Upper lobe of right lung (tissue), 1 donor: ENCODE data around the gene SLC37A4. TPM values are rescaled to one million over a fixed set of nuclear protein-coding genes. Genes with fewer than 3 reads are reported as not detected.
A peak's percentile ranks its signal among the peaks of the same experiment; 100 is the strongest.
"Not testable (repeated sequence)": the region's sequence is repeated elsewhere in the genome, so short reads cannot be mapped to it uniquely, and the experiment has no call there.

Source experiments
- ATAC-seq: fragments of 200-7000 bp; cut with Tn5 transposase; one replicate; pipeline ENCODE4 v1.9.1; 2020; ENCODE audit warnings: mild to moderate bottlenecking, moderate library complexity
- DNase-seq: peaks from one replicate; pipeline ENCODE4 v3.0.0-alpha.2; 2020
- H3K27ac ChIP-seq: fragments of 200-600 bp; one replicate; pipeline ENCODE4 v1.8.0; 2022
- H3K27me3 ChIP-seq: fragments of 200-600 bp; one replicate; pipeline ENCODE4 v1.8.0; 2022; ENCODE audit warnings: mild to moderate bottlenecking
- H3K36me3 ChIP-seq: fragments of 200-600 bp; one replicate; pipeline ENCODE4 v1.8.0; 2022
- H3K4me1 ChIP-seq: fragments of 200-600 bp; one replicate; pipeline ENCODE4 v1.8.0; 2022
- H3K4me3 ChIP-seq: fragments of 200-600 bp; one replicate; pipeline ENCODE4 v1.8.0; 2022; ENCODE audit warnings: mild to moderate bottlenecking
- H3K9me3 ChIP-seq: fragments of 200-600 bp; one replicate; pipeline ENCODE4 v1.8.0; 2022
- intact Hi-C: fragments of 100-400 bp; cut with DNase I; formaldehyde crosslinking; loops from one replicate; pipeline ENCODE4 v1.11.0; 2022
- total RNA-seq: library from RNA; stranded (reverse); fragmentation: NEBNext Ultra II Directional; extraction: Animal tissue kit (Norgen Biotek cat#: 25700); gene quantifications from one replicate; pipeline ENCODE4 v1.2.1, GENCODE V29; 2021
- TF ChIP-seq, protein P1 (sequence below): fragments of 200-600 bp; IDR thresholded peaks from one replicate; pipeline ENCODE4 v1.8.0; 2022; ENCODE audit warnings: antibody characterized with exemption
- donor health status: DM: no; HTN: yes; CAD: no; lungs with severe emphysema.

The SLC37A4 gene
- total RNA-seq, 1 donor from 2014 or later, result 19.3 TPM

DNA sequence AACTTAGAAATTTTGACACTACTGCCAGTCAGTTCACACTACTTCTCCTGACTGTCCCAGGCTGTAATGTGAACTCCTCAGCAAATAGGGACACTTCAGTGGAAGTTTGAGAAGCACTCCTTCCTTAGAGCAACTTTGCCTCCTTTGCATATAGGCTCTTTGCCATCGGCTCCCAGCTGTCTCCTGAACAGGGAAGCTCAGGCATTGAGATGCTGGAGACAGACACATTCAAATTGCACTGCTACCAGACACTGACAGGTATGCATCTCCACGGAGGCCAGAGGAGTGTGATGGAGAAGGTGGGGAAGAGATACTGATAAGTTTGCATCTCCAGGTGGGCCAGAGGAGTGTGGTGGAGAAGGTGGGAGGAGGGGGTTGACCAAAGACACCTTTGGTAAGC, 10.7 kb downstream of the SLC37A4 start:
- intact Hi-C loops, result no loop called here
- Histone ChIP-seq H3K27me3 (no peaks in the 10 kb centered on the region), H3K9me3 (no peaks in the 10 kb centered on the region), H3K27ac (no peak overlapping the region), H3K36me3 (peaks cover 64% of the 10 kb centered on the region), H3K4me3 (peak overlapping the region; percentile 91), H3K4me1 (peaks cover 51% of the 10 kb centered on the region)
- ATAC-seq (no peak), DNase-seq (no peak)
- TF ChIP-seq, protein P1, sequence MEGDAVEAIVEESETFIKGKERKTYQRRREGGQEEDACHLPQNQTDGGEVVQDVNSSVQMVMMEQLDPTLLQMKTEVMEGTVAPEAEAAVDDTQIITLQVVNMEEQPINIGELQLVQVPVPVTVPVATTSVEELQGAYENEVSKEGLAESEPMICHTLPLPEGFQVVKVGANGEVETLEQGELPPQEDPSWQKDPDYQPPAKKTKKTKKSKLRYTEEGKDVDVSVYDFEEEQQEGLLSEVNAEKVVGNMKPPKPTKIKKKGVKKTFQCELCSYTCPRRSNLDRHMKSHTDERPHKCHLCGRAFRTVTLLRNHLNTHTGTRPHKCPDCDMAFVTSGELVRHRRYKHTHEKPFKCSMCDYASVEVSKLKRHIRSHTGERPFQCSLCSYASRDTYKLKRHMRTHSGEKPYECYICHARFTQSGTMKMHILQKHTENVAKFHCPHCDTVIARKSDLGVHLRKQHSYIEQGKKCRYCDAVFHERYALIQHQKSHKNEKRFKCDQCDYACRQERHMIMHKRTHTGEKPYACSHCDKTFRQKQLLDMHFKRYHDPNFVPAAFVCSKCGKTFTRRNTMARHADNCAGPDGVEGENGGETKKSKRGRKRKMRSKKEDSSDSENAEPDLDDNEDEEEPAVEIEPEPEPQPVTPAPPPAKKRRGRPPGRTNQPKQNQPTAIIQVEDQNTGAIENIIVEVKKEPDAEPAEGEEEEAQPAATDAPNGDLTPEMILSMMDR, result no peak

- peak within 1 kb of the TSS; percentile 91 for H3K4me3 ChIP-seq
These were observed 12.4 kb downstream of the SLC37A4 start, which contains the start of the genes RPS25 and TRAPPC4 for GRCh38 chr11:119018074-119018938. RPS25 (minus strand) TSS chr11:119018343; CDS start chr11:119018284, 59 bp downstream. TRAPPC4 (plus strand) TSS chr11:119018766; CDS start chr11:119018796, 30 bp downstream.

DNA sequence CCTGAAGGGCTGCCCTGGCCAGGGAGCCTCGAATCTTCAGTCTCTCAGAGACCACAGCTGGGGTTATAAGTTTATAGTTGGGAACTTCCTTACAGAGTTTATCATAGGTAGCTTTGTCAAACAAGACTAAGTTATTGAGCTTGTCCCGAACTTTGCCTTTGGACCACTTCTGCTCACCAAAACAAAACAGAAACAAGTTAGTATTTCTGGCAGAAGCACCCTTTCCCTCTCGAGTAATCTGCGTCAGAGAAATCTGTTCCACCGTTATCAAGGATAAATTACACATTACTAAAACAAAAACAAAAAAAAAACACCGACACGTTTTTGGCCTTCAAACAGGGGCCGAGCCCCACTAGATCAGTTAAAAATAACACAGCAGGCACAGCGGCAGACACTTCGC, 13.3 kb downstream of the SLC37A4 start:
- DNase-seq, intact Hi-C loops, H3K9me3 ChIP-seq, H3K27me3 ChIP-seq, ATAC-seq: not testable (repeated sequence)
- peak overlapping the region; percentile 96 for H3K27ac ChIP-seq
- H3K4me3 ChIP-seq, result peak overlapping the region; percentile 91
- H3K36me3 ChIP-seq, result peaks cover 62% of the 10 kb centered on the region
- peaks cover 34% of the 10 kb centered on the region for H3K4me1 ChIP-seq

More at GRCh38 chr11:119018074-119018938, 12.4 kb downstream of the SLC37A4 start, which contains the start of the genes RPS25 and TRAPPC4:
- Histone ChIP-seq H3K36me3 (peaks cover 62% of the 10 kb centered on the region), H3K27me3 (no peaks in the 10 kb centered on the region), H3K27ac (peak within 1 kb of the TSS; percentile 96), H3K4me1 (peaks cover 37% of the 10 kb centered on the region), H3K9me3 (no peaks in the 10 kb centered on the region)
- TF ChIP-seq, protein P1, result no peak
- DNase-seq (peak; percentile 98), ATAC-seq (peak; percentile 97)
- intact Hi-C loops, result no loop called here

GRCh38 chr11:119016216-119017009, 14.3 kb downstream of the SLC37A4 start:
- Histone ChIP-seq H3K4me1 (peaks cover 34% of the 10 kb centered on the region), H3K27me3 (no peaks in the 10 kb centered on the region), H3K27ac (no peak overlapping the region), H3K4me3 (peak overlapping the region; percentile 91), H3K36me3 (peaks cover 62% of the 10 kb centered on the region), H3K9me3 (no peaks in the 10 kb centered on the region)
- DNase-seq (no peak), ATAC-seq (no peak)
- TF ChIP-seq, protein P1, result no peak
- intact Hi-C loops, result no loop called here

GRCh38 chr11:119015054-119015611, 15.5 kb downstream of the SLC37A4 start:
- peaks cover 68% of the 10 kb centered on the region for H3K36me3 ChIP-seq
- TF ChIP-seq, protein P1, result no peak
- no peak for DNase-seq
- intact Hi-C loops, result no loop called here
- no peak for ATAC-seq
- H3K27me3 ChIP-seq, result no peaks in the 10 kb centered on the region
- H3K4me1 ChIP-seq, result peaks cover 25% of the 10 kb centered on the region
- H3K27ac ChIP-seq, result no peak overlapping the region
- H3K4me3 ChIP-seq, result no peak overlapping the region
- no peaks in the 10 kb centered on the region for H3K9me3 ChIP-seq
